Ishikawa (cell line): ENCODE data around the gene LRRC8C.

ENCODE experiments used
- NFIC ChIP-seq: IDR thresholded peaks from 2 replicates; pipeline ENCODE4 v1.6.1; 2012
- RAD21 ChIP-seq: IDR thresholded peaks from 2 replicates; pipeline ENCODE4 v1.6.1; 2012; ENCODE audit warnings: low read depth
- TAF1 ChIP-seq: IDR thresholded peaks from 2 replicates; pipeline ENCODE4 v1.6.1; 2012; ENCODE audit warnings: low read depth, mild to moderate bottlenecking
- TF ChIP-seq, protein P1 (sequence below): IDR thresholded peaks from 2 replicates; pipeline ENCODE4 v1.6.1; 2012

DNA sequence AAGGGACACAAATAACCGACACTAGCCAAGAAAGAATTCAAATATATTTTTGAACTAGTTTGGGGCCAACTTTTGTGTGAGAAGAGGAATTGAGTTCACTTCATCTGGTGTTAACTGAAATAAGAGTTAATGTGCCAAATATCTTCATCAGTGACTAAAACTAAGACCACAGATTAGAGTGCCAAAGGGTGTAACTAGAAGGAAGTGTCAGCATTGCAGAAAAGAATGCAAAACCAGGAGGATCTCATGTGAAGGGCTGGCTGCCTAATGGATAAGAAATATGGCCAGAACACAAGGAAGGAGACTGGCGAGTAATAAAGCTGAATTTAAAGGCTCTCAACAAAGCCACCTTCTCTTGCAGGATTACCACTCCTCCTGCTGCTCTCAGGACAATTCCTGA lies 126.1 kb downstream of the LRRC8C start:
- TF ChIP-seq NFIC = no peak
- TF ChIP-seq, protein P1, sequence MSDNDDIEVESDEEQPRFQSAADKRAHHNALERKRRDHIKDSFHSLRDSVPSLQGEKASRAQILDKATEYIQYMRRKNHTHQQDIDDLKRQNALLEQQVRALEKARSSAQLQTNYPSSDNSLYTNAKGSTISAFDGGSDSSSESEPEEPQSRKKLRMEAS = no peak
- TF ChIP-seq RAD21 = no peak
- TF ChIP-seq TAF1 = no peak
